Ovary (tissue), 3 donors: ENCODE results near the gene TOR3A.

Source experiments
- EP300 ChIP-seq: sonication (generic); formaldehyde crosslinking; IDR thresholded peaks from one replicate; pipeline ENCODE4 v1.6.1; 2017; ENCODE audit warnings: antibody characterized with exemption
- POLR2A ChIP-seq: fragments of 450-650 bp; IDR thresholded peaks from one replicate; pipeline ENCODE4 v1.6.1; 2017; ENCODE audit warnings: antibody characterized with exemption, mild to moderate bottlenecking, moderate library complexity
- TF ChIP-seq, protein P1 (sequence below), 3 donors: fragments of 450-650 bp in 2 of 3; fragments of 200-600 bp in 1 of 3; IDR thresholded peaks; one replicate each; pipeline versions ENCODE4 v1.5.1 to v1.8.0; 2016 to 2022; ENCODE audit warnings: antibody characterized with exemption in 3 of 3, mild to moderate bottlenecking in 1 of 3
- donor health status: DM: no; HTN: no; CAD: no.

DNA sequence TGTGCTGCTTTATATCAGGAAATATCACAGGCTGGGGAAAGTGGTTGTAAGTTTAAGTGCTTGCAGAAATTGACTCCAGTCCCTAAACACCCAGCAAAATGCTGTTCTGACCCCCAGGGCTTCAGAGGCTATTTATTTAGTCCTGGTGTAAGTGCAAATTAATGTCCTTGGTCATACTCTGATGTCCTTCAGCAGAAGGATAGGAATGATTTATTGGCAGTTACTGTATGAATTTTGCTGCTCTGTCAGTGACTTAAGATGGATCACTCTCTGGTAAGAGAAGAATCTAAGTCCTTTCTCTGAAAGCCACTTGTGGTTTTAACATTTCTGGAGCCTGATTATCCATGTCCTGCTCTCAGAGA lies 34.3 kb upstream of the TOR3A start:
- TF ChIP-seq, protein P1, sequence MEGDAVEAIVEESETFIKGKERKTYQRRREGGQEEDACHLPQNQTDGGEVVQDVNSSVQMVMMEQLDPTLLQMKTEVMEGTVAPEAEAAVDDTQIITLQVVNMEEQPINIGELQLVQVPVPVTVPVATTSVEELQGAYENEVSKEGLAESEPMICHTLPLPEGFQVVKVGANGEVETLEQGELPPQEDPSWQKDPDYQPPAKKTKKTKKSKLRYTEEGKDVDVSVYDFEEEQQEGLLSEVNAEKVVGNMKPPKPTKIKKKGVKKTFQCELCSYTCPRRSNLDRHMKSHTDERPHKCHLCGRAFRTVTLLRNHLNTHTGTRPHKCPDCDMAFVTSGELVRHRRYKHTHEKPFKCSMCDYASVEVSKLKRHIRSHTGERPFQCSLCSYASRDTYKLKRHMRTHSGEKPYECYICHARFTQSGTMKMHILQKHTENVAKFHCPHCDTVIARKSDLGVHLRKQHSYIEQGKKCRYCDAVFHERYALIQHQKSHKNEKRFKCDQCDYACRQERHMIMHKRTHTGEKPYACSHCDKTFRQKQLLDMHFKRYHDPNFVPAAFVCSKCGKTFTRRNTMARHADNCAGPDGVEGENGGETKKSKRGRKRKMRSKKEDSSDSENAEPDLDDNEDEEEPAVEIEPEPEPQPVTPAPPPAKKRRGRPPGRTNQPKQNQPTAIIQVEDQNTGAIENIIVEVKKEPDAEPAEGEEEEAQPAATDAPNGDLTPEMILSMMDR (IDR thresholded peaks at IDR 0.05) = no peak
- no peak for TF ChIP-seq POLR2A
- TF ChIP-seq EP300 = no peak
